HepG2 (cell line): ENCODE results near the gene PDCD1LG2. TPM values are rescaled to one million over a fixed set of nuclear protein-coding genes. Genes with fewer than 3 reads are reported as not detected.

ENCODE experiments used
- ATAC-seq: fragments of 200-7000 bp; cut with Tn5 transposase; 3 replicates; pipeline ENCODE4 v1.9.1; 2020; ENCODE audit warnings: mild to moderate bottlenecking, moderate library complexity
- BruUV-seq: library from RNA; stranded (reverse); fragments of 400-500 nt; replicated peaks from 2 replicates; lab custom pipeline; 2021; lab: Mats Ljungman, UMichigan
- CTCF ChIA-PET: fragments of 300-600 bp; formaldehyde crosslinking; extraction: SDS; loops from one replicate; lab custom pipeline; 2021; ENCODE audit warnings: low total read pairs, inconsistent platforms, low intra/inter-chr PET ratio; lab: Yijun Ruan, JAX
- POLR2A ChIA-PET: fragments of 350-600 bp; sonication (Branson Sonifier 250); formaldehyde crosslinking; loops from one replicate; lab custom pipeline; 2020; ENCODE audit warnings: antibody characterized with exemption, inconsistent platforms; lab: Yijun Ruan, JAX
- DNase-seq: peaks from one replicate; pipeline ENCODE4 v3.0.0-alpha.2; 2015; ENCODE audit warnings: low spot score
- FAIRE-seq: peaks from 3 replicates; lab custom pipeline; 2011; peaks lifted over from hg19 to GRCh38; lab: Jason Lieb, UNC
- H2AFZ ChIP-seq: one replicate; pipeline ENCODE4 v1.6.1; 2011; ENCODE audit warnings: low read length, inconsistent platforms
- H3K27ac ChIP-seq: fragments of 300-600 bp; 3 replicates; pipeline ENCODE4 v1.8.0; 2011; ENCODE audit warnings: mixed run types, mild to moderate bottlenecking, mixed read lengths, low read length, inconsistent platforms; ENCODE audit not compliant: insufficient read depth; ENCODE audit errors: extremely low read length
- H3K27me3 ChIP-seq, 2 experiments: fragments of 200-600 bp in 1 of 2; 2 replicates in 1 of 2; 3 replicates in 1 of 2; pipeline versions ENCODE4 v1.6.0 to v1.8.0; 2011; ENCODE audit warnings: low read length in 2 of 2, mild to moderate bottlenecking in 2 of 2, moderate library complexity in 2 of 2, inconsistent platforms in 1 of 2; ENCODE audit not compliant: insufficient read depth in 2 of 2, control insufficient read depth in 1 of 2
- H3K36me3 ChIP-seq, 2 experiments: fragments of 200-600 bp in 1 of 2; replicated peaks in 1 of 2; 2 replicates in 1 of 2; 3 replicates in 1 of 2; pipeline versions ENCODE4 v1.5.1 to v1.8.0; 2011; ENCODE audit warnings: low read length in 2 of 2, inconsistent platforms in 1 of 2; ENCODE audit not compliant: insufficient read depth in 2 of 2, control insufficient read depth in 1 of 2
- H3K4me1 ChIP-seq: 2 replicates; pipeline ENCODE4 v1.5.1; 2012; ENCODE audit warnings: low read length, inconsistent platforms; ENCODE audit not compliant: insufficient read depth
- H3K4me2 ChIP-seq: 2 replicates; pipeline ENCODE4 v1.6.0; 2011; ENCODE audit warnings: low read depth, low read length, inconsistent platforms
- H3K4me3 ChIP-seq, 3 experiments: fragments of 200-600 bp in 1 of 3; sonication (generic), shearing (Covaris generic) in 1 of 3; replicated peaks in 1 of 3; 2 replicates each; pipeline ENCODE4 v1.5.1; 2011 to 2016; ENCODE audit warnings: low read length in 3 of 3, inconsistent platforms in 2 of 3, low read depth in 2 of 3, mild to moderate bottlenecking in 2 of 3, control low read depth in 1 of 3, mixed read lengths in 1 of 3; ENCODE audit not compliant: insufficient read depth in 1 of 3
- H3K79me2 ChIP-seq: one replicate; pipeline ENCODE4 v1.6.1; 2011; ENCODE audit warnings: low read length, inconsistent platforms; ENCODE audit not compliant: insufficient read depth
- H3K9ac ChIP-seq: 2 replicates; pipeline ENCODE4 v1.6.0; 2011; ENCODE audit warnings: mild to moderate bottlenecking, low read depth, low read length, inconsistent platforms; ENCODE audit not compliant: insufficient read depth
- H3K9me3 ChIP-seq: 2 replicates; pipeline ENCODE4 v1.5.1; 2012; ENCODE audit warnings: mild to moderate bottlenecking, low read length
- H4K20me1 ChIP-seq: 2 replicates; pipeline ENCODE4 v1.6.0; 2011; ENCODE audit warnings: inconsistent platforms, mild to moderate bottlenecking, low read length, moderate library complexity; ENCODE audit not compliant: insufficient read depth
- GATAD2A ChIP-seq: IDR thresholded peaks from 2 replicates; pipeline ENCODE4 v1.6.1; 2016
- HNRNPL ChIP-seq: fragments of 200-400 bp; formaldehyde crosslinking; IDR thresholded peaks from 2 replicates; pipeline ENCODE4 v1.6.1; 2017; ENCODE audit warnings: mild to moderate bottlenecking, low read depth, low read length
- ONECUT2 ChIP-seq: sonication (generic); formaldehyde crosslinking; IDR thresholded peaks from 2 replicates; pipeline ENCODE4 v1.4.0; 2020; ENCODE audit warnings: missing genetic modification reagents
- PBX2 ChIP-seq: IDR thresholded peaks from 2 replicates; pipeline ENCODE4 v1.6.1; 2016; ENCODE audit warnings: control low read depth
- SIN3B ChIP-seq: fragments of 150-350 bp; IDR thresholded peaks from 2 replicates; pipeline ENCODE4 v1.6.1; 2014; ENCODE audit warnings: low read length
- THAP8 ChIP-seq: sonication (generic); formaldehyde crosslinking; IDR thresholded peaks from 2 replicates; pipeline ENCODE4 v1.5.1; 2020; ENCODE audit warnings: missing genetic modification reagents, mild to moderate bottlenecking, borderline replicate concordance
- ZNF256 ChIP-seq: sonication (generic); formaldehyde crosslinking; conservative IDR thresholded peaks from 2 replicates; pipeline ENCODE4 v1.4.0; 2020; ENCODE audit warnings: missing genetic modification reagents
- ZNF33A ChIP-seq: sonication (generic); formaldehyde crosslinking; IDR thresholded peaks from 2 replicates; pipeline ENCODE4 v1.5.1; 2020; ENCODE audit warnings: missing genetic modification reagents, mild to moderate bottlenecking, moderate library complexity, borderline replicate concordance
- ZNF550 ChIP-seq: sonication (generic); formaldehyde crosslinking; IDR thresholded peaks from 2 replicates; pipeline ENCODE4 v1.4.0; 2020; ENCODE audit warnings: mild to moderate bottlenecking, missing genetic modification reagents, borderline replicate concordance
- ZNF619 ChIP-seq: sonication (generic); formaldehyde crosslinking; IDR thresholded peaks from 2 replicates; pipeline ENCODE4 v1.4.0; 2020; ENCODE audit warnings: mild to moderate bottlenecking, missing genetic modification reagents
- ZSCAN22 ChIP-seq: sonication (generic); formaldehyde crosslinking; IDR thresholded peaks from 2 replicates; pipeline ENCODE4 v1.4.0; 2020; ENCODE audit warnings: mild to moderate bottlenecking, missing genetic modification reagents
- WGBS: methylation state at CpG from one replicate; pipeline ENCODE4 v1.1.6; 2017; ENCODE audit warnings: low lambda C conversion rate; 5-methylcytosine and 5-hydroxymethylcytosine counted together
- in situ Hi-C: cut with HindIII; loops from 2 replicates; pipeline ENCODE4 v1.10.0; 2017; ENCODE audit warnings: low pct_unique_long_range_greater_than_20kb; ENCODE audit not compliant: extremely low pct_ligation_motif_present
- intact Hi-C: fragments of 100-400 bp; cut with micrococcal nuclease; formaldehyde crosslinking; loops from one replicate; pipeline ENCODE4 v1.10.0; 2022; ENCODE audit not compliant: unreplicated experiment
- polyA plus RNA-seq, 8 experiments: library from polyadenylated mRNA; depleted of rRNA in 3 of 8; stranded (reverse) in 7 of 8; unstranded in 1 of 8; fragments of >200 nt; fragmentation: Illumina TruSeq in 4 of 8; extraction: Trizol in 4 of 8; gene quantifications; 2 replicates each; pipeline versions ENCODE4 v1.2.1 to v1.2.3, GENCODE V29; 2011 to 2016; ENCODE audit warnings: low read depth in 4 of 8, missing spikeins in 1 of 8, mixed read lengths in 1 of 8; ENCODE audit not compliant: insufficient read depth in 1 of 8
- total RNA-seq, 5 experiments: library from RNA; depleted of rRNA; stranded (reverse); fragments of >200 nt; fragmentation: Illumina TruSeq; extraction: Trizol; gene quantifications; 2 replicates each; pipeline ENCODE4 v1.2.3, GENCODE V29; 2016; ENCODE audit warnings: low read depth in 1 of 5
- TF ChIP-seq, protein P1 (sequence below): sonication (generic); formaldehyde crosslinking; conservative IDR thresholded peaks from 2 replicates; pipeline ENCODE4 v1.4.0; 2020; ENCODE audit warnings: missing genetic modification reagents
- TF ChIP-seq, protein P2 (sequence below): sonication (generic); formaldehyde crosslinking; IDR thresholded peaks from 2 replicates; pipeline ENCODE4 v1.4.0; 2020; ENCODE audit warnings: mild to moderate bottlenecking, missing genetic modification reagents, borderline replicate concordance
- TF ChIP-seq, protein P3 (sequence below): sonication (generic); formaldehyde crosslinking; IDR thresholded peaks from 2 replicates; pipeline ENCODE4 v1.8.0; 2022; ENCODE audit warnings: missing genetic modification reagents, mild to moderate bottlenecking, moderate library complexity, borderline replicate concordance

The PDCD1LG2 gene
- total and polyA plus RNA-seq, 2 of the 13 experiments (the other 11 are each of a cell fraction or from before 2014, with no cell fraction given), result not detected

DNA sequence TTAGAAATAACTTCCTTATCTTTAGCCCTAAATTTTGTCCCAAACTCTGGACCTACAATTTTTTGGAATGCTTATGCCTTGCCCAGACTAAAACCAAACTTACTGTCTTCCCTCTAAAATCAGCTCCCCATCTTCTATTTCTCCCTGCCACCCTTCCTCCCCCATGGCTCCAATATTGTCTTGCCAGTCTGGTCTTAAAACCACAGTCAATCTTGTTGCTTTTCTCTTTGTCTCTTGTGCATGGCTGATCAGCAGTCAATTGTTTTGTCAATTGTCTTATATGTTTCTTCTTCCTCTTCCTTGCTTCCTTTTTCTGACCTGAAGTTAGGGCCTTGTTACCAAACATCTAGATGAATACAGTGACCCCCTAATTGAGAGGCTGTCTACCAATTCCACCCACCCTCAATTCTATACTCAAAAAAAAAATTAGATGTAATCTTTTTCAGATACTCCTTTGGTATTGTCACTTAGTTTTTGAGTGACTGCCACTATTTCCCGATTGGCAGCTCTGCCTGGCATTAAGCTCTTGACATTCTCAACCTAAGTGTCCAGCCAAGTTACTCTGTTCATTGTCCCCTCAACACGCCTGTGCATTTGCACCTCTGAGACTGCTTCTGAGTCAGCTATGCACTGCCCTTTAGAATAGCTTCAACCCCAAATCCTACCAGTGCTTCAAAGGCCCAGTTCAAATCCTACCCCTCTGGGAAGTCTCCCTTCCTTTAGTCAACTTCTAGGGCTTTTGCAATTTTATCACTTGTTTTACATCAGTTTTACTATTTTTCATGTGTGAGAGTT, 2.5 kb downstream of the PDCD1LG2 start:
- no peaks in the 10 kb centered on the region for H3K79me2 ChIP-seq
- H3K27me3 ChIP-seq, result peaks cover 0 to 8% of the 10 kb centered on the region in 2 experiments; a peak in 2 of 5 replicates
- no peaks in the 10 kb centered on the region for H4K20me1 ChIP-seq
- DNase-seq, result no peak
- no peaks in the 10 kb centered on the region for H3K9me3 ChIP-seq
- H3K4me1 ChIP-seq, result no peaks in the 10 kb centered on the region
- in situ Hi-C loops, result no loop called here
- no TSS peak for BruUV-seq
- ChIA-PET POLR2A (no interaction called here), CTCF (no interaction called here)
- WGBS, result 0% methylated on average over 2 of the region's 2 CpGs
- intact Hi-C loops, result no loop called here
- H3K9ac ChIP-seq, result no peak overlapping the region
- H2AFZ ChIP-seq, result no peak overlapping the region
- no peaks in the 10 kb centered on the region for H3K36me3 ChIP-seq
- no peak for ATAC-seq
- no peak overlapping the region for H3K4me3 ChIP-seq
- no peak overlapping the region for H3K27ac ChIP-seq
- FAIRE-seq, result no peak
- no peak overlapping the region for H3K4me2 ChIP-seq
- TF ChIP-seq PBX2 (CRISPR knock-in tag) (no peak), ZNF33A (CRISPR knock-in tag) (no peak), ZSCAN22 (CRISPR knock-in tag) (no peak), GATAD2A (CRISPR knock-in tag) (no peak), HNRNPL (no peak), ZNF619 (no peak), SIN3B (no peak), THAP8 (no peak), ONECUT2 (CRISPR knock-in tag) (no peak), ZNF256 (CRISPR knock-in tag) (no peak), ZNF550 (no peak)
- TF ChIP-seq, protein P1, sequence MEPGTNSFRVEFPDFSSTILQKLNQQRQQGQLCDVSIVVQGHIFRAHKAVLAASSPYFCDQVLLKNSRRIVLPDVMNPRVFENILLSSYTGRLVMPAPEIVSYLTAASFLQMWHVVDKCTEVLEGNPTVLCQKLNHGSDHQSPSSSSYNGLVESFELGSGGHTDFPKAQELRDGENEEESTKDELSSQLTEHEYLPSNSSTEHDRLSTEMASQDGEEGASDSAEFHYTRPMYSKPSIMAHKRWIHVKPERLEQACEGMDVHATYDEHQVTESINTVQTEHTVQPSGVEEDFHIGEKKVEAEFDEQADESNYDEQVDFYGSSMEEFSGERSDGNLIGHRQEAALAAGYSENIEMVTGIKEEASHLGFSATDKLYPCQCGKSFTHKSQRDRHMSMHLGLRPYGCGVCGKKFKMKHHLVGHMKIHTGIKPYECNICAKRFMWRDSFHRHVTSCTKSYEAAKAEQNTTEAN (CRISPR knock-in tag), result no peak
- TF ChIP-seq, protein P2, sequence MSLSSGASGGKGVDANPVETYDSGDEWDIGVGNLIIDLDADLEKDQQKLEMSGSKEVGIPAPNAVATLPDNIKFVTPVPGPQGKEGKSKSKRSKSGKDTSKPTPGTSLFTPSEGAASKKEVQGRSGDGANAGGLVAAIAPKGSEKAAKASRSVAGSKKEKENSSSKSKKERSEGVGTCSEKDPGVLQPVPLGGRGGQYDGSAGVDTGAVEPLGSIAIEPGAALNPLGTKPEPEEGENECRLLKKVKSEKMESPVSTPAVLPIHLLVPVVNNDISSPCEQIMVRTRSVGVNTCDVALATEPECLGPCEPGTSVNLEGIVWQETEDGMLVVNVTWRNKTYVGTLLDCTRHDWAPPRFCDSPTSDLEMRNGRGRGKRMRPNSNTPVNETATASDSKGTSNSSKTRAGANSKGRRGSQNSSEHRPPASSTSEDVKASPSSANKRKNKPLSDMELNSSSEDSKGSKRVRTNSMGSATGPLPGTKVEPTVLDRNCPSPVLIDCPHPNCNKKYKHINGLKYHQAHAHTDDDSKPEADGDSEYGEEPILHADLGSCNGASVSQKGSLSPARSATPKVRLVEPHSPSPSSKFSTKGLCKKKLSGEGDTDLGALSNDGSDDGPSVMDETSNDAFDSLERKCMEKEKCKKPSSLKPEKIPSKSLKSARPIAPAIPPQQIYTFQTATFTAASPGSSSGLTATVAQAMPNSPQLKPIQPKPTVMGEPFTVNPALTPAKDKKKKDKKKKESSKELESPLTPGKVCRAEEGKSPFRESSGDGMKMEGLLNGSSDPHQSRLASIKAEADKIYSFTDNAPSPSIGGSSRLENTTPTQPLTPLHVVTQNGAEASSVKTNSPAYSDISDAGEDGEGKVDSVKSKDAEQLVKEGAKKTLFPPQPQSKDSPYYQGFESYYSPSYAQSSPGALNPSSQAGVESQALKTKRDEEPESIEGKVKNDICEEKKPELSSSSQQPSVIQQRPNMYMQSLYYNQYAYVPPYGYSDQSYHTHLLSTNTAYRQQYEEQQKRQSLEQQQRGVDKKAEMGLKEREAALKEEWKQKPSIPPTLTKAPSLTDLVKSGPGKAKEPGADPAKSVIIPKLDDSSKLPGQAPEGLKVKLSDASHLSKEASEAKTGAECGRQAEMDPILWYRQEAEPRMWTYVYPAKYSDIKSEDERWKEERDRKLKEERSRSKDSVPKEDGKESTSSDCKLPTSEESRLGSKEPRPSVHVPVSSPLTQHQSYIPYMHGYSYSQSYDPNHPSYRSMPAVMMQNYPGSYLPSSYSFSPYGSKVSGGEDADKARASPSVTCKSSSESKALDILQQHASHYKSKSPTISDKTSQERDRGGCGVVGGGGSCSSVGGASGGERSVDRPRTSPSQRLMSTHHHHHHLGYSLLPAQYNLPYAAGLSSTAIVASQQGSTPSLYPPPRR (CRISPR knock-in tag), result no peak
- TF ChIP-seq, protein P3, sequence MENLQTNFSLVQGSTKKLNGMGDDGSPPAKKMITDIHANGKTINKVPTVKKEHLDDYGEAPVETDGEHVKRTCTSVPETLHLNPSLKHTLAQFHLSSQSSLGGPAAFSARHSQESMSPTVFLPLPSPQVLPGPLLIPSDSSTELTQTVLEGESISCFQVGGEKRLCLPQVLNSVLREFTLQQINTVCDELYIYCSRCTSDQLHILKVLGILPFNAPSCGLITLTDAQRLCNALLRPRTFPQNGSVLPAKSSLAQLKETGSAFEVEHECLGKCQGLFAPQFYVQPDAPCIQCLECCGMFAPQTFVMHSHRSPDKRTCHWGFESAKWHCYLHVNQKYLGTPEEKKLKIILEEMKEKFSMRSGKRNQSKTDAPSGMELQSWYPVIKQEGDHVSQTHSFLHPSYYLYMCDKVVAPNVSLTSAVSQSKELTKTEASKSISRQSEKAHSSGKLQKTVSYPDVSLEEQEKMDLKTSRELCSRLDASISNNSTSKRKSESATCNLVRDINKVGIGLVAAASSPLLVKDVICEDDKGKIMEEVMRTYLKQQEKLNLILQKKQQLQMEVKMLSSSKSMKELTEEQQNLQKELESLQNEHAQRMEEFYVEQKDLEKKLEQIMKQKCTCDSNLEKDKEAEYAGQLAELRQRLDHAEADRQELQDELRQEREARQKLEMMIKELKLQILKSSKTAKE, result no peak
